NCI-H1694 (cell line): ENCODE results near the gene ACSM3.
A peak's percentile ranks its signal among the peaks of the same experiment; 100 is the strongest.
"Not testable (repeated sequence)": the region's sequence is repeated elsewhere in the genome, so short reads cannot be mapped to it uniquely, and the experiment has no call there.

Experiments
- DNase-seq: peaks from one replicate; lab custom pipeline; 2025; lab: John Stamatoyannopoulos, UW

Gene ACSM3

GRCh38 chr16:20763461-20764232, at the start of gene ACSM3:
ACSM3 (plus strand) TSS chr16:20764014; CDS start chr16:20770035, 6,021 bp downstream.
- no peak for DNase-seq

DNA sequence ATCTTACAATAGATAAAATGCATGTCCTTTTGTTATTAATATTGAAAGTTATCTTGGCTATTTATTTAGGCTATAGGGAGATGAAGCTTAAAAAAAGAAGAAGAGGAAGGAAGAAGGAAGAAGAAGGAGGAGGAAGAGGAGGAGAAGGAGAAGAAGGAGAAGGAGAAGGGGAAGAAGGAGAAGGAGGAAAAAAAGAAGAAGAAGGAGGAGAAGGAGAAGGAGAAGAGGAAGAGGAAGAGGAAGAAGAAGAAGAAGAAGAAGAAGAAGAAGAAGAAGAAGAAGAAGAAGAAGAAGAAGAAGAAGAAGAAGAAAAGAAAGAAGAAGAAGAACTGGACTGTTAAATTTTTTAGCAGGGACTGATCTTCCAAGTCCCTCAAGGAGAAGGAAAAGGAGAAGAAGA, 46.1 kb upstream of the ACSM3 start:
- DNase-seq = not testable (repeated sequence)

- DNase-seq = no peak
Measured at GRCh38 chr16:20720251-20720650, 43.6 kb upstream of the ACSM3 start.

DNA sequence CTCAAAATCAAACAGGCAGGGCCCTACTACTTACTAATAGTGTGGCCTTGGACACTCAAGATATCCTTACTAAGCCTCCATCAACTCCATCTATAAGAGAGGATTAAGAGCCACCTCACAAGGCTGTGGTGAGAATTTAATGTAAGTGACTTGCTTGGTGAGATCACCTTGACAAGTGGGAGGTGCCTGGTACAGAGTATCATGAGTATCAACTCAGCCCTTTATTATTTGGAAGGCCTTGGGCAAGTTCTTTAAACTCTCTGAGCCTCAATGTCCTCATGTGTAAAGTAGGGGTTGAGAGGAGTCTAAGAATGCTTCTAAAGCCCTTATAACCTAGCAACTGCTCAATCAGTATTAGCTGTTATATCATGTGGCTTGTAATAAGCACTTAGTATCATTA, 37.2 kb upstream of the ACSM3 start:
- no peak for DNase-seq

GRCh38 chr16:20727181-20727580, 36.6 kb upstream of the ACSM3 start:
- no peak for DNase-seq

DNA sequence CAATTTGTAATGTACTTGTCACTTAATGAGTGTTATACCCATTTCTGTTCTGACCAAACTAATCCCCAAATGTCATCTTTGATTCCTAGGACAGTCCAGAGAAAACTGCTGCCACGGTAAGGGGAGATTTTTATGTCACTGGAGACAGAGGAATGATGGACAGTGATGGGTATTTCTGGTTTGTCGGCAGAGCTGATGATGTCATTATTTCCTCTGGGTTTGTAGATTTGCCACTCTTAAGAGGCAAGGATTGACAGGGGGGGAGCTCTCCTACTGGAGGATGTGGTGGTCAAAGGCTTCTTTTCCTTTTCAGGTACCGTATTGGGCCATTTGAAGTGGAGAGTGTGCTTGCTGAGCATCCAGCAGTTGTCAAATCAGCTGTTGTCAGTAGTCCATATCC, 34.7 kb upstream of the ACSM3 start:
- no peak for DNase-seq

- DNase-seq = no peak
Measured at GRCh38 chr16:20734056-20734455, 29.8 kb upstream of the ACSM3 start.

GRCh38 chr16:20734782-20735181, 29.0 kb upstream of the ACSM3 start:
- no peak for DNase-seq

DNA sequence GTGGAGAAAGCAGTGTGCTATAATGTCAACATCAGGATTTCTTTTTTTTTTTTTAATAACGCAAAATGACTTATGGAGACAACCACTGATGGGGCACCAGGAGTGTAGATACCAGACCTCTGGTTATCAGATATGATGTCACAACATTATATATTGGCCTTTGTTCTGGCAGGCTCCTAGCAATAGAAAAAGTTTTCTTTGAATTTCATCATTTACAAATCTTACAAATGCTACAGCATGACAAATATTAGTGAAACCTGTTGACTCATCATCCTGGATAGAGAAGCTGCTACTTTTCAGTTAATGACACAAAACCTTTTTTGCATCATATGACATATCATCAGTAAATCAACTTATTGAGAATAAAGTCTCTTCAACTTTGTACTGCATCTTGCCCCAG, 28.3 kb upstream of the ACSM3 start:
- DNase-seq = no peak

- DNase-seq = no peak
Measured at GRCh38 chr16:20740007-20740883, 23.6 kb upstream of the ACSM3 start.

DNA sequence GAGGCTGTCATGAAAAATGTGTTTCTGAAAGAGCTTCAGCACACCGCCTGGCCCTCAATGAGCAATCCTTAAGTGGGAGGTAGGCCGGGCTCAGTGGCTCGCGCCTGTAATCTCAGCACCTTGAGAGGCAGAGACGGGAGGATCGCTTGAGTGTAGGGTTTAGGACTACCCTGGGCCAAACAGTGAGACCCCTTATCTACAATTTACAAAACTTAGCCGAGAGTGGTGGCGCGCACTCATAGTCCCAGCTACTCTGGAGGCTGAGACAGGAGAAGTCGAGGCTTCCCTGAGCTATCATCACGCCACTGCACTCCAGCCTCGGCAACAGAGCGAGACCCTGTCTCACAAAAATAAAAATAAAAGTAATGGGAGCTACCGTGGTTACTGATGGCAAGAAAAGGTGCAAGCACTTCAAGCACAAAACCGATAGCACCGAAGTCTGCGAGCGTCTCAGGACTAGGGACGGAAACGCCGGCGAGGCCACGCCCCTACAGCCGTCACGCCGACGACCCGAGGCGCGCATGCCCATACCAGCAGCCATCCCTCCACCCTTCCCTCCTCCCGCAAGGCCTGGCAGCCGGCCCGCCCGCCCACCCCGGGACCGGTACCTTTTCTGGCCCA, 22.8 kb upstream of the ACSM3 start:
- peak; percentile 36 for DNase-seq

DNA sequence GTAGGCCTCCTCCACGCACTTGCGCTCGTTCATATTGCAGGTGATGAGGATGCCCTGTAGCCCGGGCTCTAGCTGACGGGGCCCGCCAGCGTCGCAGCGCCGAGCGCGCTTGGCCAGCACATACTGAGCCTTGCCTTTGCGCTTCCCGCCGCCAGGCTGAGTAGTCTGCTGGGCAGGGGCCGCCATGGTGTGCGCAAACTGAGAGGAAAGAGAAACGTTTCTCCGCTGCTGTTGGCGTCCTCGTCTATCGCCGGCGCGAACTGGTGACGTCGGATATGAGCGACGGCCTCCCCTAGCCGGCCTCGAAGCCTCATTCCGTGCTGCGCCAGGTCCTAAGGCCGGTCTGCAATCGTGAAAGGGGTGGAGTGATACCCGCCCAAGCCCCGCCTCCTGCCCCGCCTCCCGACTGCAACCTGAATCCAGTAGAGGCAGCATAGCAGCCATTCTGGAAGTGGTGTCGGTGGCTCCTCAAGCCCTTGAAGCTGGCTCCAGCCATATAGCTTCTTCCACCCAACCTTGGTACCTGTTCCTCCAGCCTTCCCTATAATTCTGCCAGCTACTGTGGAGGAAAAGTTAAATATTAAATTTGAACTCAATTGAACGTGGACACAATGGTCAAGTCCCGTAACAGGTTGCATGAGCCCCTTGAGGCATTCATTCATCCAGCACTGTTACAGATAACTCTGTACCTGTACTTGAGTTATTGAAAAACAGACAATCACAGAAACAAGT, 22.1 kb upstream of the ACSM3 start, which contains the start of gene THUMPD1:
THUMPD1 (minus strand) TSS at position 265 of the 732 bp plus-strand sequence; CDS start at position 186, 79 bp downstream.
- DNase-seq = peak; percentile 80

DNA sequence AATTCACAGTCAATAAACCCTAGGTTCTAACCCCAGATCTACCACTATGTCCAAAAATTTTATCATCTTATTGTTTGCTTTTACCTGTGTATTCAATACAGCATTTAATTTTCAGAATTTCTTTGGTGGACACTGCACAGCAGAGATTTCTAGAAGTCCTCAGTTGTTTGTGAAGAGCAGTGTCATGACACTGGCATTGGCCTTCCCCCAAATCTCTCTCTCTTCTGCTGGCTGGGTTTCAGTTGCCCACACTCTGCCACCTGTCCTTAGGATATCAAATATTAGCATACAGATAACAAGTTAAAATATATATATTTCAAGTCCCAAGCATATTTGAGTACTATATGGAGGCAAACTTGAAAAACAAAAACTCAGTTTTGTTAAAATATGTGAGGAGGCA, 20.2 kb upstream of the ACSM3 start:
- no peak for DNase-seq

DNA sequence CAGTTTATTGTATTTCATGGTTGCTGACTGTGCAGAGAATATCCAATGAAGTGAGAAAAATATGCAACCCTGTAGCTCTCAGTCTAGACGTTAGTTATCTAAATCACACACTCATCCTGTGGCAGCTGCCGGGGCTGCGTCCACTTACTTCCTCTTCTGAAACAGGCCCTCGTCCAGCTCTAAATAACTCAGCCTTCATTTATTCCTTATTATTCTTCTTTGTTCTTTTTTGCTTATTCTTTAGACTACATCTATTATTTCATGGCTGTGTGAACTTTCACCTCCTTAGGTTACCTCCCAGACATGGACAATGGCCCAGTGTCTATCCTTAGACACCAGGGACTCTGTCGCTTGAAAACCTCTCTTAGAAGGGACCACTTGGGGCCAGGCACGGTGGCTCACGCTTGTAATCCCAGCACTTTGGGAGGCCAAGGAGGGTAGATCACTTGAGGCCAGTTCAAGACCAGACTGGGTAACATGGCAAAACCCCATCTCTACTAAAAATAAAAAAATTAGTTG, 18.8 kb upstream of the ACSM3 start:
- no peak for DNase-seq

- DNase-seq = no peak
Measured at GRCh38 chr16:20746461-20746860, 17.4 kb upstream of the ACSM3 start.

- DNase-seq = no peak
Measured at GRCh38 chr16:20747030-20747816, 16.6 kb upstream of the ACSM3 start.

DNA sequence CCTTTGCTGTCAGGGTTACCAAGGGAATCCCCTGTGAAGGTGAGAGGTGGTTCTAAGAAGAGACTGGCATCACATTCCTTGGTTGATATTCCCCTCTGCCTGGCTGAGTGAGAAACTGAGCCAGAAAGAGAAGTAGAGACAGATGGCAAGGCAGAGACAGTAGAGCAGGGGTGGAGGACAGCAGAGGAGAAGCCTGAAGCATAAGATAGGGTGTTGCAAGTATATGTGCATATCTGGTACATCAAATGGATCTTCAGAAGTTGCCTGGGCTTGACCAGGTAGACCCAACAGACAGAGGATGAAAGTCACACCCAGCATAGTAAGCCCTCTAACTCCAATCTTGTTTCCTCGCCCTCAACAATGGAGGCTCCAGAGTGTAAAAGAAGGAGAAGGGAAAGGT, 14.3 kb upstream of the ACSM3 start:
- no peak for DNase-seq

DNA sequence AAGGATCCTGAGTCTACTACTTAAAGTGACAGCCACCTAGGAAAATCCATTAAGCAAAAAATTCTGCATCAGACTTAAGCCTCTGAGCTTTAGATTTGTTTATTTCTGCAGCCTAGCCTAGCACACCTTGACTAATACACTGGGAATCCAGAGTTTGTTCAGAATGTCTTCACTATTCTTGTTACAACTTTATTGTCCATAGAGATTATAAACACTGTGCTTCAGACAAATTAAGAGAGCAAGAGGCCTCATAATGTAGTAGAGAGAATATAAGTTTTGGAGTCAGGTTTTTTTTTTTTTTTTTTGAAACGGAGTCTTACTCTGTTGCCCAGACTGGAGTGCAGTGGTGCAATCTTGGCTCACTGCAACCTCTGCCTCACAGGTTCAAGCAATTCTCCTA, 13.3 kb upstream of the ACSM3 start:
- no peak for DNase-seq

GRCh38 chr16:20753727-20754126, 10.1 kb upstream of the ACSM3 start:
- DNase-seq = no peak

DNA sequence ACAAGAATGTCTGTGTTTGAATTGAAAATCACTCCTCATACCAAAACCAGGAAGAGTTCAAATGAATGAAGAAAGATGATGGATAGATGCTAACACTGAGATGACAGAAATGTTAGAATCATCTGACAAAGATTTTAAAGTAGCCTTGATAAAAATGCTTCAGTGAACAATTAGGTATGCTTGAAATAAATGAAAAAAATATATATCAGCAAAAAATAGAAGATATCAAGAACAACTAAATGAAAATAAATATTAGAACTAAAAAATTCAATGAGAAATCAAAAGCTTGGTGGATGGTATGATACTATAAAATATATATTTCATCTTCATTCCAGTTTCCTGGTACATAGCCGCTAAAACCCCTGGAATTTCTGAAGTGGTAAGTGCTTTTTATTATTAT, 8.6 kb upstream of the ACSM3 start:
- DNase-seq = no peak

DNA sequence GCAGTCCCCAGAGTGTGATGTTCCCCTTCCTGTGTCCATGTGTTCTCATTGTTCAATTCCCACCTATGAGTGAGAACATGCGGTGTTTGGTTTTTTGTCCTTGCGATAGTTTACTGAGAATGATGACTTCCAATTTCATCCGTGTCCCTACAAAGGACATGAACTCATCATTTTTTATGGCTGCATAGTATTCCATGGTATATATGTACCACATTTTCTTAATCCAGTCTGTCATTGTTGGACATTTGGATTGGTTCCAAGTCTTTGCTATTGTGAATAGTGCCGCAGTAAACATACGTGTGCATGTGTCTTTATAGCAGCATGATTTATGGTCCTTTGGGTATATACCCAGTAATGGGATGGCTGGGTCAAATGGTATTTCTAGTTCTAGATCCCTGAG, 8.0 kb upstream of the ACSM3 start:
- not testable (repeated sequence) for DNase-seq
